ENCODE data around the gene FAM204A.
A peak's percentile ranks its signal among the peaks of the same experiment; 100 is the strongest.

FAM204A gene

GRCh38 chr10:118341791-118342637 lies at the start of gene FAM204A:
Gene FAM204A (minus strand): TSS chr10:118342324. CDS start chr10:118336415, 5,909 bp downstream.
- Histone ChIP-seq H3K36me3 (replicated peaks) (peaks cover 12% of the 10 kb centered on the region; the same call in 1 of the 2 replicates), H3K4me1 (peaks cover 3% of the 10 kb centered on the region; the same call in 1 of the 2 replicates), H3K27me3 (ENCODE audit: low read depth) (no peaks in the 10 kb centered on the region), H3K4me3 (peak within 1 kb of the TSS; percentile 95), H3K9me3 (no peaks in the 10 kb centered on the region)
- in situ Hi-C loops (cut with MboI; ENCODE audit: low sequenced_read_pairs): no loop called here
- peak; percentile 84 to 93 for DNase-seq (ENCODE audit: low spot score in 2 of 2)

GRCh38 chr10:118383699-118384098 lies 41.6 kb upstream of the FAM204A start:
- H3K27me3 ChIP-seq (ENCODE audit: low read depth): no peaks in the 10 kb centered on the region
- in situ Hi-C loops (cut with MboI; ENCODE audit: low sequenced_read_pairs): no loop called here
- H3K36me3 ChIP-seq (replicated peaks): no peaks in the 10 kb centered on the region
- no peak for DNase-seq (ENCODE audit: low spot score in 2 of 2)
- no peaks in the 10 kb centered on the region for H3K4me1 ChIP-seq
- no peak overlapping the region for H3K4me3 ChIP-seq
- no peaks in the 10 kb centered on the region for H3K9me3 ChIP-seq

- in situ Hi-C loops (cut with MboI; ENCODE audit: low sequenced_read_pairs): no loop called here
- Histone ChIP-seq H3K36me3 (replicated peaks) (no peaks in the 10 kb centered on the region), H3K4me1 (no peaks in the 10 kb centered on the region), H3K9me3 (no peaks in the 10 kb centered on the region), H3K4me3 (no peak overlapping the region), H3K27me3 (ENCODE audit: low read depth) (no peaks in the 10 kb centered on the region)
- DNase-seq (ENCODE audit: low spot score in 2 of 2): no peak
These were observed 41.1 kb upstream of the FAM204A start for GRCh38 chr10:118383063-118383689.

- in situ Hi-C loops (cut with MboI; ENCODE audit: low sequenced_read_pairs): no loop called here
- H3K4me1 ChIP-seq: no peaks in the 10 kb centered on the region
- no peak for DNase-seq (ENCODE audit: low spot score in 2 of 2)
These were observed 32.3 kb upstream of the FAM204A start for GRCh38 chr10:118374404-118374803.

GRCh38 chr10:118373786-118374185 lies 31.7 kb upstream of the FAM204A start:
- Histone ChIP-seq H3K36me3 (replicated peaks) (no peaks in the 10 kb centered on the region), H3K9me3 (no peaks in the 10 kb centered on the region), H3K4me3 (no peak overlapping the region), H3K27me3 (ENCODE audit: low read depth) (peaks cover 2% of the 10 kb centered on the region; the same call in 1 of the 2 replicates), H3K4me1 (no peaks in the 10 kb centered on the region)
- in situ Hi-C loops (cut with MboI; ENCODE audit: low sequenced_read_pairs): no loop called here
- no peak for DNase-seq (ENCODE audit: low spot score in 2 of 2)

More at GRCh38 chr10:118374404-118374803, 32.3 kb upstream of the FAM204A start:
- H3K27me3 ChIP-seq (ENCODE audit: low read depth): peaks cover 2% of the 10 kb centered on the region; the same call in 1 of the 2 replicates
- H3K4me3 ChIP-seq: no peak overlapping the region
- H3K36me3 ChIP-seq (replicated peaks): no peaks in the 10 kb centered on the region
- H3K9me3 ChIP-seq: no peaks in the 10 kb centered on the region

GRCh38 chr10:118370499-118370898 lies 28.4 kb upstream of the FAM204A start:
- Histone ChIP-seq H3K36me3 (replicated peaks) (no peaks in the 10 kb centered on the region), H3K9me3 (no peaks in the 10 kb centered on the region), H3K4me1 (no peaks in the 10 kb centered on the region), H3K4me3 (no peak overlapping the region), H3K27me3 (ENCODE audit: low read depth) (peaks cover 2% of the 10 kb centered on the region; the same call in 1 of the 2 replicates)
- DNase-seq (ENCODE audit: low spot score in 2 of 2): no peak
- in situ Hi-C loops (cut with MboI; ENCODE audit: low sequenced_read_pairs): no loop called here

- H3K36me3 ChIP-seq (replicated peaks): no peaks in the 10 kb centered on the region
- DNase-seq (ENCODE audit: low spot score in 2 of 2): no peak
- H3K27me3 ChIP-seq (ENCODE audit: low read depth): peaks cover 2% of the 10 kb centered on the region; the same call in 1 of the 2 replicates
- no peaks in the 10 kb centered on the region for H3K9me3 ChIP-seq
- in situ Hi-C loops (cut with MboI; ENCODE audit: low sequenced_read_pairs): no loop called here
- H3K4me1 ChIP-seq: 0 out of 2 replicates have a peak, but pooled peaks cover 2% of the 10 kb centered on the region
- H3K4me3 ChIP-seq: no peak overlapping the region
These were observed 27.6 kb upstream of the FAM204A start for GRCh38 chr10:118369641-118370205.

GRCh38 chr10:118365702-118366101 lies 23.6 kb upstream of the FAM204A start:
- in situ Hi-C loops (cut with MboI; ENCODE audit: low sequenced_read_pairs): no loop called here

GRCh38 chr10:118362103-118362502 lies 20.0 kb upstream of the FAM204A start:
- in situ Hi-C loops (cut with MboI; ENCODE audit: low sequenced_read_pairs): no loop called here
- H3K4me1 ChIP-seq: peaks cover 2% of the 10 kb centered on the region; the same call in 1 of the 2 replicates
- H3K4me3 ChIP-seq: no peak overlapping the region
- no peaks in the 10 kb centered on the region for H3K36me3 ChIP-seq (replicated peaks)
- no peaks in the 10 kb centered on the region for H3K27me3 ChIP-seq (ENCODE audit: low read depth)
- no peak for DNase-seq (ENCODE audit: low spot score in 2 of 2)
- H3K9me3 ChIP-seq: no peaks in the 10 kb centered on the region

More at GRCh38 chr10:118365702-118366101, 23.6 kb upstream of the FAM204A start:
- H3K9me3 ChIP-seq: no peaks in the 10 kb centered on the region
- no peak overlapping the region for H3K4me3 ChIP-seq
- peaks cover 2% of the 10 kb centered on the region; the same call in 1 of the 2 replicates for H3K4me1 ChIP-seq
- H3K27me3 ChIP-seq (ENCODE audit: low read depth): no peaks in the 10 kb centered on the region; the same call in 1 of the 2 replicates
- no peaks in the 10 kb centered on the region for H3K36me3 ChIP-seq (replicated peaks)
- DNase-seq (ENCODE audit: low spot score in 2 of 2): no peak

- Histone ChIP-seq H3K4me1 (no peaks in the 10 kb centered on the region), H3K9me3 (no peaks in the 10 kb centered on the region), H3K27me3 (ENCODE audit: low read depth) (no peaks in the 10 kb centered on the region), H3K4me3 (no peak overlapping the region), H3K36me3 (replicated peaks) (no peaks in the 10 kb centered on the region)
- in situ Hi-C loops (cut with MboI; ENCODE audit: low sequenced_read_pairs): no loop called here
- no peak for DNase-seq (ENCODE audit: low spot score in 2 of 2)
These were observed 16.2 kb upstream of the FAM204A start for GRCh38 chr10:118358327-118358726.

- DNase-seq (ENCODE audit: low spot score in 2 of 2): no peak
- in situ Hi-C loops (cut with MboI; ENCODE audit: low sequenced_read_pairs): no loop called here
- H3K36me3 ChIP-seq (replicated peaks): no peaks in the 10 kb centered on the region
These were observed 15.7 kb upstream of the FAM204A start for GRCh38 chr10:118357841-118358240.

GRCh38 chr10:118356628-118357027 lies 14.5 kb upstream of the FAM204A start:
- in situ Hi-C loops (cut with MboI; ENCODE audit: low sequenced_read_pairs): no loop called here
- H3K4me3 ChIP-seq: no peak overlapping the region
- no peak for DNase-seq (ENCODE audit: low spot score in 2 of 2)
- H3K27me3 ChIP-seq (ENCODE audit: low read depth): no peaks in the 10 kb centered on the region; the same call in 1 of the 2 replicates
- H3K9me3 ChIP-seq: no peaks in the 10 kb centered on the region
- H3K4me1 ChIP-seq: no peaks in the 10 kb centered on the region
- no peaks in the 10 kb centered on the region for H3K36me3 ChIP-seq (replicated peaks)

More at GRCh38 chr10:118357841-118358240, 15.7 kb upstream of the FAM204A start:
- H3K9me3 ChIP-seq: no peaks in the 10 kb centered on the region
- no peaks in the 10 kb centered on the region for H3K27me3 ChIP-seq (ENCODE audit: low read depth)
- H3K4me3 ChIP-seq: no peak overlapping the region
- H3K4me1 ChIP-seq: no peaks in the 10 kb centered on the region

GRCh38 chr10:118355234-118355633 lies 13.1 kb upstream of the FAM204A start:
- Histone ChIP-seq H3K4me1 (no peaks in the 10 kb centered on the region), H3K4me3 (no peak overlapping the region), H3K9me3 (no peaks in the 10 kb centered on the region), H3K36me3 (replicated peaks) (no peaks in the 10 kb centered on the region), H3K27me3 (ENCODE audit: low read depth) (peaks cover 6% of the 10 kb centered on the region)
- in situ Hi-C loops (cut with MboI; ENCODE audit: low sequenced_read_pairs): no loop called here
- DNase-seq (ENCODE audit: low spot score in 2 of 2): no peak

Measured in HAP-1 (cell line).